K562 (cell line): ENCODE results near the gene LACTB. TPM values are rescaled to one million over a fixed set of nuclear protein-coding genes. Genes with fewer than 3 reads are reported as not detected.

ENCODE experiments used
- ATAC-seq: fragments of 200-7000 bp; cut with Tn5 transposase; 3 replicates; pipeline ENCODE4 v1.9.1; 2020; ENCODE audit warnings: moderate library complexity
- BruUV-seq: library from RNA; stranded (reverse); fragments of 400-500 nt; replicated peaks from 2 replicates; lab custom pipeline; 2021; lab: Mats Ljungman, UMichigan
- CTCF ChIA-PET: fragments of 300-600 bp; formaldehyde crosslinking; extraction: SDS; loops from one replicate; lab custom pipeline; 2021; ENCODE audit warnings: low intra/inter-chr PET ratio; lab: Yijun Ruan, JAX
- POLR2A ChIA-PET: fragments of 300-600, 350-650 bp; sonication (Branson Sonifier 250); formaldehyde crosslinking; extraction: SDS; loops from one replicate; lab custom pipeline; 2021; ENCODE audit warnings: antibody characterized with exemption, inconsistent platforms; lab: Yijun Ruan, JAX
- DNase-seq, 4 experiments: peaks; one replicate each; pipeline versions ENCODE4 v3.0.0 to v3.0.0-alpha.2; 2011 to 2018; ENCODE audit warnings: low spot score in 3 of 4, mixed read lengths in 3 of 4; ENCODE audit errors: extremely low read depth in 1 of 4
- FAIRE-seq: peaks from 2 replicates; lab custom pipeline; 2011; peaks lifted over from hg19 to GRCh38; lab: Jason Lieb, UNC
- H2AFZ ChIP-seq: 2 replicates; pipeline ENCODE4 v1.6.0; 2011; ENCODE audit warnings: low read depth, low read length, control low read depth, inconsistent platforms
- H3K27ac ChIP-seq: fragments of 200-600 bp; 3 replicates; pipeline ENCODE4 v1.8.0; 2011; ENCODE audit warnings: low read depth, mild to moderate bottlenecking, control low read depth, inconsistent platforms, low read length, moderate library complexity, mixed read lengths; ENCODE audit errors: extremely low read depth
- H3K27me3 ChIP-seq, 2 experiments: fragments of 300-600 bp in 1 of 2; 2 replicates in 1 of 2; 3 replicates in 1 of 2; pipeline versions ENCODE4 v1.6.0 to v1.8.0; 2011; ENCODE audit warnings: inconsistent platforms in 2 of 2, low read length in 2 of 2, mild to moderate bottlenecking in 1 of 2, mixed read lengths in 1 of 2, moderate library complexity in 1 of 2; ENCODE audit not compliant: control insufficient read depth in 2 of 2, insufficient read depth in 2 of 2
- H3K36me3 ChIP-seq: fragments of 300-600 bp; 3 replicates; pipeline ENCODE4 v1.8.0; 2011; ENCODE audit warnings: mild to moderate bottlenecking, low read length, inconsistent platforms; ENCODE audit not compliant: control insufficient read depth, insufficient read depth
- H3K4me1 ChIP-seq, 2 experiments: fragments of 200-600 bp in 1 of 2; replicated peaks in 1 of 2; 2 replicates in 1 of 2; 3 replicates in 1 of 2; pipeline versions ENCODE4 v1.5.1 to v1.8.0; 2011; ENCODE audit warnings: inconsistent platforms in 2 of 2, low read length in 2 of 2, mild to moderate bottlenecking in 1 of 2, mixed read lengths in 1 of 2, moderate library complexity in 1 of 2; ENCODE audit not compliant: control insufficient read depth in 2 of 2, insufficient read depth in 2 of 2
- H3K4me2 ChIP-seq: 2 replicates; pipeline ENCODE4 v1.6.1; 2011; ENCODE audit warnings: low read length, control low read depth, inconsistent platforms, mixed read lengths; ENCODE audit not compliant: insufficient read depth
- H3K4me3 ChIP-seq: fragments of 200-600 bp; sonication (generic), shearing (Covaris generic); 2 replicates; pipeline ENCODE4 v1.5.1; 2016; ENCODE audit warnings: control low read depth, inconsistent platforms
- H3K79me2 ChIP-seq: fragments of 200-600 bp; 3 replicates; pipeline ENCODE4 v1.8.0; 2011; ENCODE audit warnings: low read length, inconsistent platforms; ENCODE audit not compliant: control insufficient read depth, insufficient read depth
- H3K9ac ChIP-seq, 2 experiments: 2 replicates each; pipeline versions ENCODE4 v1.6.0 to v1.6.1; 2011; ENCODE audit warnings: low read depth in 2 of 2, low read length in 2 of 2, control low read depth in 1 of 2, inconsistent platforms in 1 of 2, mild to moderate bottlenecking in 1 of 2, mixed read lengths in 1 of 2; ENCODE audit not compliant: insufficient read depth in 1 of 2
- H3K9me1 ChIP-seq: one replicate; pipeline ENCODE4 v1.6.0; 2011; ENCODE audit warnings: inconsistent platforms, mild to moderate bottlenecking, low read length, moderate library complexity; ENCODE audit not compliant: control insufficient read depth, insufficient read depth
- H3K9me3 ChIP-seq: replicated peaks from 2 replicates; pipeline ENCODE4 v1.5.1; 2011; ENCODE audit warnings: low read depth, low read length, inconsistent platforms; ENCODE audit not compliant: control insufficient read depth, insufficient read depth
- H4K20me1 ChIP-seq: replicated peaks from 2 replicates; pipeline ENCODE4 v1.6.1; 2011; ENCODE audit warnings: low read length, inconsistent platforms, mixed read lengths; ENCODE audit not compliant: control insufficient read depth, insufficient read depth
- BDP1 ChIP-seq: IDR thresholded peaks from 3 replicates; pipeline ENCODE4 v1.6.1; 2011; ENCODE audit not compliant: insufficient read length, insufficient read depth
- C11orf30 ChIP-seq: fragments of 450-650 bp; IDR thresholded peaks from 2 replicates; pipeline ENCODE4 v1.6.1; 2016; ENCODE audit warnings: low read depth, mild to moderate bottlenecking
- CBFA2T3 ChIP-seq: fragments of 450-650 bp; IDR thresholded peaks from 2 replicates; pipeline ENCODE4 v1.6.1; 2017
- FOSL1 ChIP-seq: fragments of 200-800 bp; sonication (Bioruptor generic); conservative IDR thresholded peaks from 2 replicates; pipeline ENCODE4 v1.6.1; 2016; ENCODE audit warnings: missing genetic modification characterization, missing compliant biosample characterization
- HIVEP1 ChIP-seq: fragments of 250-450 bp; sonication (Bioruptor Pico); IDR thresholded peaks from 2 replicates; pipeline ENCODE4 v1.4.0; 2020; ENCODE audit warnings: mild to moderate bottlenecking
- KLF13 ChIP-seq: fragments of 450-650 bp; IDR thresholded peaks from 2 replicates; pipeline ENCODE4 v1.6.1; 2016; ENCODE audit warnings: missing genetic modification characterization, low read depth, mild to moderate bottlenecking, missing compliant biosample characterization, moderate library complexity, borderline replicate concordance
- MAFG ChIP-seq: fragments of 450-650 bp; conservative IDR thresholded peaks from 2 replicates; pipeline ENCODE4 v1.6.1; 2016; ENCODE audit warnings: missing genetic modification characterization, missing compliant biosample characterization
- NFE2 ChIP-seq: IDR thresholded peaks from 2 replicates; pipeline ENCODE4 v1.6.1; 2014; ENCODE audit warnings: antibody characterized with exemption, low read depth
- NFIC ChIP-seq: fragments of 450-650 bp; IDR thresholded peaks from 2 replicates; pipeline ENCODE4 v1.6.1; 2017; ENCODE audit warnings: mild to moderate bottlenecking, inconsistent platforms
- ZNF316 ChIP-seq: fragments of 450-650 bp; IDR thresholded peaks from 2 replicates; pipeline ENCODE4 v1.6.1; 2016
- WGBS: fragments of 100-300 bp; shearing (Covaris generic); methylation state at CpG from one replicate; pipeline ENCODE4 v1.1.6; 2016; ENCODE audit warnings: low coverage, mixed read lengths; ENCODE audit not compliant: insufficient coverage; ENCODE audit errors: missing lambda C conversion rate; 5-methylcytosine and 5-hydroxymethylcytosine counted together
- in situ Hi-C: fragments of 300-500 bp; cut with MboI; formaldehyde crosslinking; loops from 4 replicates; pipeline ENCODE4 v1.15.0; 2018; ENCODE audit warnings: inconsistent platforms, mixed read lengths
- intact Hi-C: fragments of 100-400 bp; cut with micrococcal nuclease; formaldehyde crosslinking; loops from 2 replicates; pipeline ENCODE4 v1.14.2; 2022
- polyA plus RNA-seq, 8 experiments: library from polyadenylated mRNA; depleted of rRNA in 4 of 8; stranded (reverse) in 5 of 8; unstranded in 3 of 8; fragments of >200 nt; fragmentation: Nextera tagmentation in 2 of 8; fragmentation: Illumina TruSeq in 1 of 8; extraction: Ambion mirVana in 2 of 8; extraction: Trizol in 1 of 8; gene quantifications; 2 replicates each; pipeline versions ENCODE4 v1.2.1 to v1.2.3, GENCODE V29; 2011 to 2014; ENCODE audit warnings: inconsistent platforms in 1 of 8, missing spikeins in 1 of 8
- total RNA-seq, 7 experiments: library from RNA; depleted of rRNA in 6 of 7; stranded (reverse); fragments of >200 nt in 6 of 7; fragmentation: Illumina TruSeq in 2 of 7; extraction: Trizol in 2 of 7; gene quantifications; 2 replicates each; pipeline versions ENCODE4 v1.2.1 to v1.2.3, GENCODE V29; 2011 to 2021; ENCODE audit warnings: low replicate concordance in 1 of 7
- TF ChIP-seq, protein P1 (sequence below): fragments of 450-650 bp; formaldehyde crosslinking; conservative IDR thresholded peaks from 2 replicates; pipeline ENCODE4 v1.4.0; 2022; ENCODE audit warnings: mild to moderate bottlenecking, missing genetic modification characterization

Gene LACTB
- total and polyA plus RNA-seq, 9 of the 15 experiments (the other 6 are each of a cell fraction or from before 2014, with no cell fraction given) = 3.1 to 15.5 (median 9.8) TPM

DNA sequence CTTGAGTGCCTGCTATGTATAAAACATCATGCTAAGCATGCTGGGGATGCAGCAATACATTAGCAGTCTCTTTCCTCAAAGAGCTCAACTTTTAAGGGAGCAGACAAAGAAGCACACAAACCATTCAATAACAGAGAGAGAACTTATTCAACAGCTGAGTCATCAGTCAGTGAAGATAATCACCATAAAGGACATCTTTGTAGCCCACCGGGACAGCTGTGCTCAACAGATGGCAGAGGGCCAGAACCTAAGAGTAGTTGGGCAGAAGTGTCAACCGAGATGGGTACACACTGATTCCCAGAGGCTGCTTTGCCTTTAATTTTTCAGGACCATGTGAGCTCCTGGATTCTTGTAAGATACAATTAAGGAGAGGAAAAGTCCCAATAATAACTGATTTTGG, 63.5 kb downstream of the LACTB start:
- no peak overlapping the region for H3K27ac ChIP-seq
- no peak for FAIRE-seq
- H2AFZ ChIP-seq = no peak overlapping the region
- no peaks in the 10 kb centered on the region for H4K20me1 ChIP-seq
- TF ChIP-seq, protein P1, sequence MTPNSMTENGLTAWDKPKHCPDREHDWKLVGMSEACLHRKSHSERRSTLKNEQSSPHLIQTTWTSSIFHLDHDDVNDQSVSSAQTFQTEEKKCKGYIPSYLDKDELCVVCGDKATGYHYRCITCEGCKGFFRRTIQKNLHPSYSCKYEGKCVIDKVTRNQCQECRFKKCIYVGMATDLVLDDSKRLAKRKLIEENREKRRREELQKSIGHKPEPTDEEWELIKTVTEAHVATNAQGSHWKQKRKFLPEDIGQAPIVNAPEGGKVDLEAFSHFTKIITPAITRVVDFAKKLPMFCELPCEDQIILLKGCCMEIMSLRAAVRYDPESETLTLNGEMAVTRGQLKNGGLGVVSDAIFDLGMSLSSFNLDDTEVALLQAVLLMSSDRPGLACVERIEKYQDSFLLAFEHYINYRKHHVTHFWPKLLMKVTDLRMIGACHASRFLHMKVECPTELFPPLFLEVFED (CRISPR knock-in tag) = no peak
- TF ChIP-seq BDP1 = no peak
- TF ChIP-seq HIVEP1 (CRISPR knock-in tag) = no peak
- no peak for TF ChIP-seq KLF13
- TF ChIP-seq FOSL1 (tag) = 0 out of 2 replicates have a peak, but pooled peaks have one; percentile 19
- TF ChIP-seq MAFG (tag) = 0 out of 2 replicates have a peak, but pooled peaks have one; percentile 17
- 0 out of 2 replicates have a peak, but pooled peaks have one; percentile 23 for TF ChIP-seq CBFA2T3
- peak; percentile 43; the same call in 1 of the 2 replicates for TF ChIP-seq C11orf30
- TF ChIP-seq NFE2 = peak; percentile 36; the same call in 1 of the 2 replicates
- peak; percentile 63 for TF ChIP-seq NFIC
- TF ChIP-seq ZNF316 = peak; percentile 67
- no TSS peak for BruUV-seq
- H3K4me3 ChIP-seq = no peak overlapping the region
- WGBS = 4% methylated on average over 2 of the region's 2 CpGs
- no peak overlapping the region for H3K9ac ChIP-seq
- in situ Hi-C loops = no loop called here
- peaks cover 0 to 10% of the 10 kb centered on the region in 2 experiments; a peak in 2 of 5 replicates for H3K4me1 ChIP-seq
- no peaks in the 10 kb centered on the region for H3K27me3 ChIP-seq
- H3K4me2 ChIP-seq = no peak overlapping the region
- intact Hi-C loops = no loop called here
- no peak for DNase-seq
- peaks cover 8% of the 10 kb centered on the region for H3K79me2 ChIP-seq
- no peaks in the 10 kb centered on the region for H3K9me1 ChIP-seq
- POLR2A ChIA-PET = interaction anchor here (1.0 to 3.1 kb wide), 4 partner anchors 10 to 402 kb away, joined by 3 to 22 read pairs (median 4); no protein-coding TSS in a partner anchor
- H3K9me3 ChIP-seq = no peaks in the 10 kb centered on the region
- H3K36me3 ChIP-seq = no peaks in the 10 kb centered on the region
- CTCF ChIA-PET = no interaction called here
- no peak for ATAC-seq
